ENCODE measurements around the gene MAP3K2.

DNA sequence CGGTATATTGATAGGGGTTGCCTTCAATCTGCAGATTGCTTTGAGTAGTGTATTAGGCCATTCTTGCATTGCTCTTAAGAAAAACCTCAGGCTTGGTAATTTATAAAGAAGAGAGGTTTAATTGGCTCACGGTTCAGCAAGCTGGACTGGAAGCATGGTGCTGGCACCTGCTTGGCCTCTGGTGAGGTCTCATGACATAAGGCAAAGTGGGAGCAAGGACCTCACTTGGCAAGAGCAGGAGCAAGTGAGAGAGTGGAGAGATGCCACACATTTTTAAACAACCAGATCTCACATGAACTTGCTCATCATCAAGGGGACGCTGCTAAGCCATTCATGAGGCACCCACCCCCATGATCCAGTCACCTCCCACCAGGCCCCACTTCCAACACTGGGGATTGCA lies 4.9 kb downstream of the MAP3K2 start:
- TF ChIP-seq FOXK2 (IDR thresholded peaks at IDR 0.05), result no peak
- TF ChIP-seq SP1 (IDR thresholded peaks at IDR 0.05), result no peak
- no peak for TF ChIP-seq ELF4 (IDR thresholded peaks at IDR 0.05)
- no peak for TF ChIP-seq FOXM1 (IDR thresholded peaks at IDR 0.05; ENCODE audit: borderline replicate concordance)
- TF ChIP-seq BHLHE40 (IDR thresholded peaks at IDR 0.05; ENCODE audit: borderline replicate concordance), result no peak
- TF ChIP-seq NFRKB (IDR thresholded peaks at IDR 0.05), result no peak
- TF ChIP-seq SUZ12 (IDR thresholded peaks at IDR 0.05), result no peak
- TF ChIP-seq ZNF384 (IDR thresholded peaks at IDR 0.05), result no peak
- no peak for TF ChIP-seq FOXA1 (IDR thresholded peaks at IDR 0.05)
- TF ChIP-seq TARDBP (IDR thresholded peaks at IDR 0.05), result no peak

Measured in HEK293T (cell line).